Measurements from ENCODE around the gene RSPH3. TPM values are rescaled to one million over a fixed set of nuclear protein-coding genes. Genes with fewer than 3 reads are reported as not detected.

The RSPH3 gene
- total RNA-seq, result 10 to 100 TPM; 14.7 to 22.0 (median 18.2) TPM

- DNase-seq (peak; percentile 95 to 96), ATAC-seq (ENCODE audit: low FRiP score in 2 of 2) (peak; percentile 97 to 98)
- TF ChIP-seq CTCF (IDR thresholded peaks at IDR 0.05) (peak in 4 of 6 experiments; percentile 12 to 36 (median 25)), POLR2AphosphoS5 (IDR thresholded peaks at IDR 0.05) (peak; percentile 82 to 86), EP300 (IDR thresholded peaks at IDR 0.05) (peak in 1 of 4 donors; percentile 1), POLR2A (IDR thresholded peaks at IDR 0.05) (peak in 3 of 4 donors; percentile 58 to 92 (median 76))
- H3K4me3 ChIP-seq, result peak within 1 kb of the TSS; percentile 55 to 85 (median 80)
- H3K9me3 ChIP-seq, result no peaks in the 10 kb centered on the region
- peaks cover 0 to 23% (median 14%) of the 10 kb centered on the region in 4 donors for H3K4me1 ChIP-seq
- H3K27me3 ChIP-seq, result no peaks in the 10 kb centered on the region
- H3K27ac ChIP-seq, result peak within 1 kb of the TSS; percentile 82 to 92 (median 87)
- H3K36me3 ChIP-seq, result no peaks in the 10 kb centered on the region
- WGBS, 2 donors, result 0% methylated on average over 18 to 38 of the region's 50 CpGs
Measured at GRCh38 chr6:158999666-159000403, at the start of gene RSPH3. Gene RSPH3, minus strand, starts transcription at chr6:159000202. Its CDS starts 652 bp downstream, at chr6:158999550.

- Histone ChIP-seq H3K36me3 (no peaks in the 10 kb centered on the region), H3K27me3 (no peaks in the 10 kb centered on the region), H3K27ac (no peak overlapping the region), H3K4me3 (no peak overlapping the region), H3K9me3 (no peaks in the 10 kb centered on the region), H3K4me1 (peaks cover 0 to 8% (median 1%) of the 10 kb centered on the region in 4 donors)
- no peak for DNase-seq
- no peak for ATAC-seq (ENCODE audit: low FRiP score in 2 of 2)
- 64 to 66% methylated on average over 10 of the region's 10 CpGs for WGBS, 2 donors
- TF ChIP-seq CTCF (IDR thresholded peaks at IDR 0.05) (no peak), POLR2AphosphoS5 (IDR thresholded peaks at IDR 0.05) (no peak), EP300 (IDR thresholded peaks at IDR 0.05) (no peak), POLR2A (IDR thresholded peaks at IDR 0.05) (no peak)
Measured at GRCh38 chr6:159047891-159048685, 48.1 kb upstream of the RSPH3 start.

- Histone ChIP-seq H3K9me3 (no peaks in the 10 kb centered on the region), H3K4me3 (no peak overlapping the region), H3K36me3 (no peaks in the 10 kb centered on the region), H3K27me3 (no peaks in the 10 kb centered on the region), H3K4me1 (peaks cover 3 to 22% (median 13%) of the 10 kb centered on the region in 4 donors), H3K27ac (peak overlapping the region in 2 of 4 donors; percentile 0 to 76)
- ATAC-seq (ENCODE audit: low FRiP score in 2 of 2), result no peak
- TF ChIP-seq POLR2AphosphoS5 (IDR thresholded peaks at IDR 0.05) (no peak), CTCF (IDR thresholded peaks at IDR 0.05) (no peak), EP300 (IDR thresholded peaks at IDR 0.05) (no peak), POLR2A (IDR thresholded peaks at IDR 0.05) (no peak)
- DNase-seq, result no peak
- WGBS, 2 donors, result 75 to 77% methylated on average over 7 of the region's 7 CpGs
Measured at GRCh38 chr6:159045801-159046200, 45.8 kb upstream of the RSPH3 start.

- Histone ChIP-seq H3K4me1 (peaks cover 3 to 26% (median 13%) of the 10 kb centered on the region in 4 donors), H3K27me3 (no peaks in the 10 kb centered on the region), H3K27ac (peak within 1 kb of the TSS; percentile 39 to 83 (median 70)), H3K4me3 (peak within 1 kb of the TSS in 3 of 4 donors; percentile 26 to 37 (median 27)), H3K36me3 (no peaks in the 10 kb centered on the region), H3K9me3 (no peaks in the 10 kb centered on the region)
- ATAC-seq (ENCODE audit: low FRiP score in 2 of 2) (peak; percentile 82 to 86), DNase-seq (peak in 1 of 2 donors; percentile 88)
- WGBS, 2 donors, result 17 to 23% methylated on average over 14 to 15 of the region's 15 CpGs
- TF ChIP-seq POLR2A (IDR thresholded peaks at IDR 0.05) (peak in 3 of 4 donors; percentile 40 to 89 (median 78)), POLR2AphosphoS5 (IDR thresholded peaks at IDR 0.05) (peak in 1 of 2 donors; percentile 75), EP300 (IDR thresholded peaks at IDR 0.05) (no peak), CTCF (IDR thresholded peaks at IDR 0.05) (no peak)
Measured at GRCh38 chr6:159044899-159045727, 45.1 kb upstream of the RSPH3 start, which contains the start of gene TAGAP. Gene TAGAP, minus strand, starts transcription at chr6:159044991. Its CDS starts 845 bp downstream, at chr6:159044146.
